Measurements from ENCODE around the gene SAMD13. TPM values are rescaled to one million over a fixed set of nuclear protein-coding genes. Genes with fewer than 3 reads are reported as not detected.

Gene SAMD13
- total RNA-seq, 1 experiment from 2014 or later, result 0.61 TPM

GRCh38 chr1:84370266-84370665 lies 68.8 kb downstream of the SAMD13 start:
- no peak overlapping the region for H3T11ph ChIP-seq (ENCODE audit: low read length)
- no peak overlapping the region for H2BK15ac ChIP-seq (ENCODE audit: low read depth, low read length)
- DNase-seq, result no peak
- no peak overlapping the region for H2AK5ac ChIP-seq (ENCODE audit: insufficient read length, low read length)
- no peaks in the 10 kb centered on the region for H3K79me1 ChIP-seq (ENCODE audit: insufficient read depth, low read depth, low read length, poor library complexity, severe bottlenecking)
- no peak overlapping the region for H2BK120ac ChIP-seq (ENCODE audit: low read depth, low read length, poor library complexity, severe bottlenecking)
- no peaks in the 10 kb centered on the region for H3K4me1 Mint-ChIP-seq
- no peaks in the 10 kb centered on the region for H3K79me2 ChIP-seq (ENCODE audit: insufficient read depth, low read length)
- no peak overlapping the region for H3K27ac Mint-ChIP-seq
- H2BK20ac ChIP-seq (ENCODE audit: low read depth, low read length, poor library complexity, severe bottlenecking), result no peak overlapping the region
- H2BK12ac ChIP-seq (ENCODE audit: insufficient read length, low read depth, low read length), result no peak overlapping the region
- no peak overlapping the region for H3K4ac ChIP-seq (ENCODE audit: low read depth, low read length)
- no peak overlapping the region for H2BK5ac ChIP-seq (ENCODE audit: insufficient read length, low read length)
- no peak overlapping the region for H2AFZ ChIP-seq (ENCODE audit: low read length)
- no peaks in the 10 kb centered on the region; a peak in 1 of 7 replicates for H3K36me3 Mint-ChIP-seq (ENCODE audit: insufficient read depth in 1 of 3, low read depth in 3 of 3)
- H3K23me2 ChIP-seq (ENCODE audit: insufficient read length, low read depth, low read length, poor library complexity, severe bottlenecking), result no peaks in the 10 kb centered on the region
- no peaks in the 10 kb centered on the region for H3K9me3 ChIP-seq (ENCODE audit: control insufficient read depth, low read depth, low read length)
- H3K9me3 Mint-ChIP-seq, result no peaks in the 10 kb centered on the region
- H3K4me3 Mint-ChIP-seq, result no peak overlapping the region
- H4K8ac ChIP-seq (replicated peaks; ENCODE audit: insufficient read length, low read depth, low read length), result no peak overlapping the region
- no peak overlapping the region for H3K14ac ChIP-seq (ENCODE audit: insufficient read depth, low read length)
- no peak overlapping the region for H3K23ac ChIP-seq (ENCODE audit: insufficient read length, low read depth, low read length)
- no peak overlapping the region for H3K18ac ChIP-seq (ENCODE audit: insufficient read length, low read depth, low read length)
- H4K20me1 ChIP-seq (ENCODE audit: control insufficient read depth, insufficient read depth, insufficient read length), result no peaks in the 10 kb centered on the region
- H3K4me1 ChIP-seq (ENCODE audit: insufficient read depth, low read length), result no peaks in the 10 kb centered on the region
- H3K27me3 ChIP-seq (ENCODE audit: insufficient read depth, low read length), result no peaks in the 10 kb centered on the region
- H3K9ac ChIP-seq (ENCODE audit: extremely low read depth, insufficient read length, low read length), result no peak overlapping the region
- no peaks in the 10 kb centered on the region; the same call in 1 of the 2 replicates for H3K27me3 Mint-ChIP-seq (ENCODE audit: low read depth)
- H3K56ac ChIP-seq (ENCODE audit: insufficient read length, low read depth, low read length), result no peak overlapping the region
- no peak for TF ChIP-seq CTCF (conservative IDR thresholded peaks at IDR 0.05)
- H3K27ac ChIP-seq (ENCODE audit: insufficient read length, low read depth, low read length), result no peak overlapping the region
- no peak overlapping the region for H4K91ac ChIP-seq (ENCODE audit: insufficient read length, low read depth, low read length)
- H3K4me2 ChIP-seq (ENCODE audit: insufficient read depth, insufficient read length, low read length), result no peak overlapping the region
- H4K5ac ChIP-seq (ENCODE audit: insufficient read length, low read depth, low read length), result no peak overlapping the region
- no CpG with 5 or more reads among the region's 1 CpG for WGBS (ENCODE audit: extremely low coverage, insufficient read length, low lambda C conversion rate)
